ENCODE results near the gene BLID. TPM values are rescaled to one million over a fixed set of nuclear protein-coding genes. Genes with fewer than 3 reads are reported as not detected.

BLID gene
- total RNA-seq, 1 donor from 2014 or later, result 0.36 TPM

GRCh38 chr11:122159173-122159721 is 43.2 kb upstream of the BLID start:
- peak; percentile 20 for DNase-seq
- intact Hi-C loops (cut with micrococcal nuclease), result no loop called here
- Histone ChIP-seq H3K4me1 (no peaks in the 10 kb centered on the region), H3K4me3 (peak overlapping the region; percentile 15), H3K9me3 (replicated peaks) (no peaks in the 10 kb centered on the region), H3K36me3 (no peaks in the 10 kb centered on the region), H3K27me3 (ENCODE audit: low read depth) (peaks cover 12% of the 10 kb centered on the region), H3K27ac (replicated peaks) (peak overlapping the region; percentile 72)
- TF ChIP-seq CTCF (IDR thresholded peaks at IDR 0.05; ENCODE audit: borderline replicate concordance), result no peak

GRCh38 chr11:122158171-122158570 is 42.2 kb upstream of the BLID start:
- peak overlapping the region; percentile 72 for H3K27ac ChIP-seq (replicated peaks)
- H3K36me3 ChIP-seq, result no peaks in the 10 kb centered on the region
- H3K9me3 ChIP-seq (replicated peaks), result no peaks in the 10 kb centered on the region
- H3K4me3 ChIP-seq, result peak overlapping the region; percentile 47
- H3K4me1 ChIP-seq, result no peaks in the 10 kb centered on the region
- intact Hi-C loops (cut with micrococcal nuclease), result no loop called here
- no peak for DNase-seq
- H3K27me3 ChIP-seq (ENCODE audit: low read depth), result peaks cover 12% of the 10 kb centered on the region
- TF ChIP-seq CTCF (IDR thresholded peaks at IDR 0.05; ENCODE audit: borderline replicate concordance), result no peak

- peak overlapping the region; percentile 47 for H3K4me3 ChIP-seq
- peaks cover 12% of the 10 kb centered on the region for H3K27me3 ChIP-seq (ENCODE audit: low read depth)
- TF ChIP-seq CTCF (IDR thresholded peaks at IDR 0.05; ENCODE audit: borderline replicate concordance), result no peak
- no peaks in the 10 kb centered on the region for H3K4me1 ChIP-seq
- H3K27ac ChIP-seq (replicated peaks), result peak overlapping the region; percentile 72
- intact Hi-C loops (cut with micrococcal nuclease), result no loop called here
- no peak for DNase-seq
- H3K36me3 ChIP-seq, result no peaks in the 10 kb centered on the region
- H3K9me3 ChIP-seq (replicated peaks), result no peaks in the 10 kb centered on the region
Measured at GRCh38 chr11:122157653-122158161, 41.7 kb upstream of the BLID start.

- H3K36me3 ChIP-seq, result no peaks in the 10 kb centered on the region
- no peaks in the 10 kb centered on the region for H3K9me3 ChIP-seq (replicated peaks)
- H3K4me1 ChIP-seq, result no peaks in the 10 kb centered on the region
- intact Hi-C loops (cut with micrococcal nuclease), result no loop called here
- H3K4me3 ChIP-seq, result peak overlapping the region; percentile 47
- TF ChIP-seq CTCF (IDR thresholded peaks at IDR 0.05; ENCODE audit: borderline replicate concordance), result no peak
- H3K27me3 ChIP-seq (ENCODE audit: low read depth), result peaks cover 12% of the 10 kb centered on the region
- no peak for DNase-seq
- H3K27ac ChIP-seq (replicated peaks), result peak overlapping the region; percentile 72
Measured at GRCh38 chr11:122156940-122157382, 40.9 kb upstream of the BLID start.

- H3K36me3 ChIP-seq, result no peaks in the 10 kb centered on the region
- no peak for DNase-seq
- no peak for TF ChIP-seq CTCF (IDR thresholded peaks at IDR 0.05; ENCODE audit: borderline replicate concordance)
- no peaks in the 10 kb centered on the region for H3K9me3 ChIP-seq (replicated peaks)
- intact Hi-C loops (cut with micrococcal nuclease), result no loop called here
- H3K4me1 ChIP-seq, result no peaks in the 10 kb centered on the region
- peak overlapping the region; percentile 72 for H3K27ac ChIP-seq (replicated peaks)
- peak overlapping the region; percentile 47 for H3K4me3 ChIP-seq
- peaks cover 10% of the 10 kb centered on the region for H3K27me3 ChIP-seq (ENCODE audit: low read depth)
Measured at GRCh38 chr11:122155765-122156527, 39.9 kb upstream of the BLID start.

All from left ventricle myocardium inferior (tissue), 1 donor.